H1 (cell line): ENCODE results near the gene SYMPK. TPM values are rescaled to one million over a fixed set of nuclear protein-coding genes. Genes with fewer than 3 reads are reported as not detected.

Experiments used
- CTCF ChIA-PET: fragments of 300-600 bp; sonication (Branson Sonifier 250); formaldehyde crosslinking; loops from one replicate; lab custom pipeline; 2021; ENCODE audit not compliant: partially characterized antibody; lab: Charles Lee
- POLR2A ChIA-PET: fragments of 300-600 bp; sonication (Branson Sonifier 250); formaldehyde crosslinking; loops from one replicate; lab custom pipeline; 2021; ENCODE audit warnings: inconsistent platforms; ENCODE audit not compliant: partially characterized antibody; lab: Charles Lee
- DNase-seq, 2 experiments: peaks; one replicate each; pipeline versions ENCODE4 v3.0.0 to v3.0.0-alpha.2; 2010 to 2022; ENCODE audit warnings: low spot score in 2 of 2, low read depth in 1 of 2, mixed read lengths in 1 of 2
- FAIRE-seq: peaks from 2 replicates; lab custom pipeline; 2011; peaks lifted over from hg19 to GRCh38; lab: Jason Lieb, UNC
- H2AFZ ChIP-seq: 2 replicates; pipeline ENCODE4 v1.8.1; 2012; ENCODE audit warnings: low read length, inconsistent platforms
- H2AK5ac ChIP-seq: 2 replicates; pipeline ENCODE4 v1.6.1; 2013; ENCODE audit warnings: low read depth, low read length
- H2BK120ac ChIP-seq: replicated peaks from 2 replicates; pipeline ENCODE3; 2013; ENCODE audit warnings: low read depth, low read length, inconsistent platforms
- H2BK12ac ChIP-seq: 2 replicates; pipeline ENCODE4 v1.6.1; 2013; ENCODE audit warnings: low read depth, low read length
- H2BK15ac ChIP-seq: 2 replicates; pipeline ENCODE4 v1.6.1; 2013; ENCODE audit warnings: low read length
- H2BK20ac ChIP-seq: 2 replicates; pipeline ENCODE4 v1.6.1; 2013; ENCODE audit warnings: low read length
- H2BK5ac ChIP-seq: 2 replicates; pipeline ENCODE4 v1.6.1; 2013; ENCODE audit warnings: low read depth, low read length
- H3K14ac ChIP-seq: 2 replicates; pipeline ENCODE4 v1.6.1; 2013; ENCODE audit warnings: inconsistent platforms; ENCODE audit not compliant: insufficient read length
- H3K18ac ChIP-seq: 2 replicates; pipeline ENCODE4 v1.6.1; 2013; ENCODE audit warnings: low read length; ENCODE audit errors: extremely low read depth
- H3K23ac ChIP-seq: 2 replicates; pipeline ENCODE4 v1.6.1; 2013; ENCODE audit warnings: inconsistent platforms; ENCODE audit not compliant: insufficient read length
- H3K23me2 ChIP-seq: 2 replicates; pipeline ENCODE4 v1.6.1; 2013; ENCODE audit warnings: low read depth, low read length
- H3K27ac ChIP-seq: 2 replicates; pipeline ENCODE4 v1.6.1; 2011; ENCODE audit warnings: low read depth, low read length, inconsistent platforms
- H3K27me3 ChIP-seq, 4 experiments: replicated peaks in 1 of 4; 1 replicate in 1 of 4; 2 replicates in 3 of 4; pipeline versions ENCODE4 v1.6.1 to v1.8.1; 2011 to 2013; ENCODE audit warnings: low read length in 3 of 4, mild to moderate bottlenecking in 3 of 4, inconsistent platforms in 2 of 4, mixed read lengths in 2 of 4, moderate library complexity in 1 of 4; ENCODE audit not compliant: control insufficient read depth in 3 of 4, insufficient read depth in 3 of 4; ENCODE audit errors: extremely low read depth in 1 of 4
- H3K36me3 ChIP-seq, 4 experiments: 2 replicates each; pipeline versions ENCODE4 v1.6.1 to v1.8.1; 2011 to 2013; ENCODE audit warnings: mild to moderate bottlenecking in 4 of 4, low read length in 3 of 4, moderate library complexity in 2 of 4, control low read depth in 1 of 4, inconsistent platforms in 1 of 4; ENCODE audit not compliant: insufficient read depth in 4 of 4, control insufficient read depth in 2 of 4
- H3K4ac ChIP-seq: replicated peaks from 2 replicates; pipeline ENCODE3; 2013; ENCODE audit warnings: low read length, low read depth, mixed read lengths, inconsistent platforms; ENCODE audit not compliant: insufficient read length
- H3K4me1 ChIP-seq, 4 experiments: replicated peaks in 1 of 4; 1 replicate in 1 of 4; 2 replicates in 3 of 4; pipeline versions ENCODE4 v1.6.1 to v1.8.1; 2011 to 2013; ENCODE audit warnings: low read length in 3 of 4, inconsistent platforms in 2 of 4, mixed read lengths in 1 of 4; ENCODE audit not compliant: insufficient read depth in 4 of 4, control insufficient read depth in 3 of 4
- H3K4me2 ChIP-seq, 2 experiments: 2 replicates each; pipeline versions ENCODE4 v1.6.1 to v1.8.1; 2011 to 2013; ENCODE audit warnings: low read depth in 2 of 2, low read length in 2 of 2, control low read depth in 1 of 2, inconsistent platforms in 1 of 2, mild to moderate bottlenecking in 1 of 2; ENCODE audit not compliant: insufficient read depth in 1 of 2
- H3K4me3 ChIP-seq, 4 experiments: fragments of 200-600, 300-600 bp in 1 of 4; sonication (generic), shearing (Covaris generic), sonication (Bioruptor Twin) in 1 of 4; 2 replicates each; pipeline versions ENCODE4 v1.5.1 to v1.8.1; 2011 to 2016; ENCODE audit warnings: low read length in 4 of 4, low read depth in 3 of 4, control low read depth in 2 of 4, inconsistent platforms in 2 of 4, mild to moderate bottlenecking in 2 of 4, mixed read lengths in 1 of 4, moderate library complexity in 1 of 4; ENCODE audit not compliant: insufficient read depth in 2 of 4; ENCODE audit errors: extremely low read depth in 1 of 4
- H3K56ac ChIP-seq: replicated peaks from 2 replicates; pipeline ENCODE3; 2013; ENCODE audit warnings: low read depth, mild to moderate bottlenecking, mixed read lengths, low read length, inconsistent platforms; ENCODE audit not compliant: insufficient read length
- H3K79me1 ChIP-seq: 2 replicates; pipeline ENCODE4 v1.6.1; 2013; ENCODE audit warnings: low read depth, low read length, control low read depth
- H3K79me2 ChIP-seq, 2 experiments: 2 replicates each; pipeline versions ENCODE4 v1.6.1 to v1.8.1; 2012 to 2013; ENCODE audit warnings: low read length in 2 of 2, mild to moderate bottlenecking in 2 of 2, inconsistent platforms in 1 of 2; ENCODE audit not compliant: insufficient read depth in 2 of 2, control insufficient read depth in 1 of 2
- H3K9ac ChIP-seq, 4 experiments: replicated peaks in 1 of 4; 1 replicate in 1 of 4; 2 replicates in 3 of 4; pipeline versions ENCODE4 v1.6.1 to v1.8.1; 2011 to 2013; ENCODE audit warnings: low read depth in 3 of 4, low read length in 3 of 4, control low read depth in 2 of 4, mild to moderate bottlenecking in 2 of 4, moderate library complexity in 2 of 4, inconsistent platforms in 1 of 4; ENCODE audit errors: extremely low read depth in 1 of 4
- H3K9me3 ChIP-seq, 2 experiments: 2 replicates each; pipeline versions ENCODE4 v1.6.1 to v1.8.1; 2012 to 2013; ENCODE audit warnings: mild to moderate bottlenecking in 2 of 2, moderate library complexity in 2 of 2, control low read depth in 1 of 2, inconsistent platforms in 1 of 2, low read depth in 1 of 2, low read length in 1 of 2, mixed read lengths in 1 of 2; ENCODE audit not compliant: insufficient read depth in 2 of 2
- H4K20me1 ChIP-seq, 2 experiments: replicated peaks in 1 of 2; 2 replicates each; pipeline versions ENCODE3 to v1.8.1; 2011 to 2013; ENCODE audit warnings: inconsistent platforms in 2 of 2, low read length in 2 of 2, mild to moderate bottlenecking in 1 of 2; ENCODE audit not compliant: insufficient read depth in 2 of 2, control insufficient read depth in 1 of 2
- H4K5ac ChIP-seq: 2 replicates; pipeline ENCODE4 v1.6.1; 2013; ENCODE audit warnings: low read length, low read depth, mixed read lengths, inconsistent platforms; ENCODE audit not compliant: insufficient read length
- H4K8ac ChIP-seq: 2 replicates; pipeline ENCODE4 v1.8.0; 2013; ENCODE audit warnings: mild to moderate bottlenecking, moderate library complexity, low read length, inconsistent platforms; ENCODE audit not compliant: insufficient read depth; ENCODE audit errors: extremely low read depth
- H4K91ac ChIP-seq: replicated peaks from 2 replicates; pipeline ENCODE3; 2013; ENCODE audit warnings: low read length, mixed read lengths, inconsistent platforms; ENCODE audit not compliant: insufficient read length
- JUND ChIP-seq: IDR thresholded peaks from 2 replicates; pipeline ENCODE4 v1.6.1; 2011; ENCODE audit warnings: mild to moderate bottlenecking, improper control_type of control experiment, low read length
- KDM5A ChIP-seq: fragments of 200-600 bp; IDR thresholded peaks from 2 replicates; pipeline ENCODE4 v1.7.1; 2012; ENCODE audit warnings: mild to moderate bottlenecking, low read length, inconsistent platforms, mixed read lengths
- WGBS, 2 experiments: shearing (Covaris generic) in 1 of 2; methylation state at CpG; one replicate each; pipeline versions ENCODE4 v1.1.6 to v1.1.7; 2013 to 2015; ENCODE audit warnings: low lambda C conversion rate in 2 of 2, mixed read lengths in 2 of 2, inconsistent platforms in 1 of 2, low coverage in 1 of 2, missing lambda C conversion rate in 1 of 2; ENCODE audit not compliant: insufficient replicate concordance in 2 of 2, insufficient coverage in 1 of 2, insufficient read length in 1 of 2; ENCODE audit errors: extremely low coverage in 1 of 2, missing lambda C conversion rate in 1 of 2; 5-methylcytosine and 5-hydroxymethylcytosine counted together
- polyA plus RNA-seq, 7 experiments: library from polyadenylated mRNA; depleted of rRNA in 3 of 7; stranded (reverse) in 5 of 7; unstranded in 2 of 7; fragments of >200 nt in 5 of 7; fragments of 200-250 nt in 2 of 7; gene quantifications; 1 replicate in 5 of 7; 2 replicates in 1 of 7; 4 replicates in 1 of 7; pipeline versions ENCODE4 v1.2.1 to v1.2.3, GENCODE V29; 2011 to 2013; ENCODE audit warnings: missing spikeins in 2 of 7, mixed read lengths in 2 of 7
- total RNA-seq: library from RNA; stranded (reverse); fragmentation: NEBNext Ultra II Directional; extraction: Animal tissue kit (Norgen Biotek cat#: 25700); gene quantifications from 2 replicates; pipeline ENCODE4 v1.2.1, GENCODE V29; 2021

Gene SYMPK
- total and polyA plus RNA-seq, 2 of the 8 experiments (the other 6 are each of a cell fraction or from before 2014, with no cell fraction given): 93.6 to 99.5 TPM

DNA sequence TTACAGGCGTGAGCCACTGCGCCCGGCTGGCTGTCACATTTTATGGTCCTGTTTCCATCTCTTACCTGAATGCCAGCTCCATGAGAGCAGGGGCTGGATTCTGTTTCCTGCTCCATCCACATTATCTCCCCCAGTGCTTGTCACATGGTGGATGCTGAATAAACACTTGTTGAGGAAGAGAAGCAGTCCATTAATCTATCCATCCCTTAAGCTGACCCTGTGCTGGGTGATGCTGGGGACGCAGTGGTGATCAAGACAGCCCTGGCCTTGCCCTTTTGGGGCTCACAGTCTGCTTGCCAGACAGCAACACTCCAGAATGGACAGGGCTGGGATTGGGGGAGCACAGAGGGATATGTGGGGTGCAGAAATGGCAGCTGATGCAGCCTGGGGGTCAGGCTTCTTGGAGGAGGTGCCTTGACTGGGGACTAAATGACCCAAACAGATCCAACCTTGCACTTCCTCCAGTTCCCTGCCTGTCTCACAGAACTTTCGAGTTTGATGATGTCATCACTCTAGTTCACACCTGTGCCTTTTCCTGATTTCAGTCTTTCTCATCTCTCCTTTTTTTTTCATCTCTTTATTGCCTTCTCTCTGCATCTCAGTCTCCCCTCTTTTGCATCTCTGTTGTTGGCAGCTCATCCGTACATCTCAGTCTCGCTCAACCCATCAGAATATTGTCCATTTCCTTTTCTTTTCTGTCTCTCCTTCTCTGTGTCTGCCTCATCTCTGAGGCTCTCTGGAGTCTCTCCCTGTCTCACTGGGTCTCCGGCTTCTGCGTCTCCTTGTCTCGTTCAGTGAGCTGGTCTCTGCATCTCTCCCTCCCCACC lies 18.3 kb upstream of the SYMPK start:
- Histone ChIP-seq H2AFZ (no peak overlapping the region), H3K4me3 (peak overlapping the region in 1 of 4 experiments; percentile 59; a peak in 2 of 8 replicates), H3K18ac (peak overlapping the region; percentile 81), H3K4ac (no peak overlapping the region), H3K27ac (no peak overlapping the region), H3K23ac (no peak overlapping the region), H4K20me1 (peaks cover 3 to 16% of the 10 kb centered on the region in 2 experiments), H4K8ac (no peak overlapping the region), H2BK120ac (no peak overlapping the region), H3K9ac (no peak overlapping the region), H3K27me3 (no peaks in the 10 kb centered on the region), H3K9me3 (no peaks in the 10 kb centered on the region), H4K91ac (peak overlapping the region; percentile 63), H3K23me2 (peaks cover 13% of the 10 kb centered on the region; the same call in 1 of the 2 replicates), H3K14ac (no peak overlapping the region), H4K5ac (no peak overlapping the region), H3K79me1 (0 out of 2 replicates have a peak, but pooled peaks cover 5% of the 10 kb centered on the region), H3K36me3 (peaks cover 0 to 7% (median 0%) of the 10 kb centered on the region in 4 experiments; a peak in 1 of 8 replicates), H2BK20ac (peak overlapping the region; percentile 91), H3K4me2 (peak overlapping the region; percentile 78 to 83; a peak in 3 of 4 replicates), H2BK5ac (peak overlapping the region; percentile 90; the same call in 1 of the 2 replicates), H3K56ac (no peak overlapping the region), H2BK15ac (peak overlapping the region; percentile 95), H3K4me1 (peaks cover 6 to 32% (median 22%) of the 10 kb centered on the region in 4 experiments), H2BK12ac (peak overlapping the region; percentile 89; the same call in 1 of the 2 replicates), H3K79me2 (no peaks in the 10 kb centered on the region; a peak in 1 of 4 replicates), H2AK5ac (peak overlapping the region; percentile 89)
- WGBS, 2 experiments: 78% methylated on average over 10 of the region's 10 CpGs; no CpG with 5 or more reads in 1 of the 2 experiments
- no peak for FAIRE-seq
- no peak for DNase-seq
- peak; percentile 33; the same call in 1 of the 2 replicates for TF ChIP-seq JUND
- TF ChIP-seq KDM5A: no peak
- POLR2A ChIA-PET: interaction anchor here (0.5 to 9.8 kb wide), 8 partner anchors 9 to 415 kb away, joined by 3 to 277 read pairs (median 4); partner anchors contain the start of genes FOXA3 and SYMPK
- CTCF ChIA-PET: interaction anchor here (0.6 to 10.7 kb wide), 14 partner anchors 9 to 351 kb away, joined by 3 to 208 read pairs (median 3); partner anchors contain the start of genes FOXA3, MYPOP and SYMPK
